ENCODE results near the gene TCF12.

TCF12 gene

GRCh38 chr15:57251308-57251707, 332.9 kb downstream of the TCF12 start:
- TF ChIP-seq NFIC (IDR thresholded peaks at IDR 0.05) (no peak), EGR1 (IDR thresholded peaks at IDR 0.05) (no peak), MAX (IDR thresholded peaks at IDR 0.05) (no peak), TEAD4 (IDR thresholded peaks at IDR 0.05) (no peak), USF1 (IDR thresholded peaks at IDR 0.05) (no peak), TCF12 (IDR thresholded peaks at IDR 0.05; ENCODE audit: low read depth) (no peak), EP300 (IDR thresholded peaks at IDR 0.05; ENCODE audit: borderline replicate concordance) (no peak), REST (IDR thresholded peaks at IDR 0.05; ENCODE audit: low read depth) (no peak), YY1 (IDR thresholded peaks at IDR 0.05; ENCODE audit: low read depth) (no peak), CEBPB (IDR thresholded peaks at IDR 0.05) (no peak), ZBTB7A (IDR thresholded peaks at IDR 0.05; ENCODE audit: low read depth) (no peak), RAD21 (IDR thresholded peaks at IDR 0.05; ENCODE audit: low read depth) (no peak), CREB1 (IDR thresholded peaks at IDR 0.05; ENCODE audit: low read depth) (no peak), FOXM1 (IDR thresholded peaks at IDR 0.05; ENCODE audit: borderline replicate concordance, low read depth) (no peak), TAF1 (IDR thresholded peaks at IDR 0.05; ENCODE audit: low read depth) (no peak)

- TF ChIP-seq TCF12 (IDR thresholded peaks at IDR 0.05; ENCODE audit: low read depth) (no peak), RAD21 (IDR thresholded peaks at IDR 0.05; ENCODE audit: low read depth) (no peak), ZBTB7A (IDR thresholded peaks at IDR 0.05; ENCODE audit: low read depth) (no peak), REST (IDR thresholded peaks at IDR 0.05; ENCODE audit: low read depth) (no peak), CREB1 (IDR thresholded peaks at IDR 0.05; ENCODE audit: low read depth) (no peak)
These were observed 333.5 kb downstream of the TCF12 start for GRCh38 chr15:57251941-57252340.

GRCh38 chr15:57253082-57253481, 334.6 kb downstream of the TCF12 start:
- TF ChIP-seq CEBPB (IDR thresholded peaks at IDR 0.05): 0 out of 2 replicates have a peak, but pooled peaks have one; percentile 25
- TF ChIP-seq TEAD4 (IDR thresholded peaks at IDR 0.05): no peak

- TF ChIP-seq CEBPB (IDR thresholded peaks at IDR 0.05): no peak
- no peak for TF ChIP-seq YY1 (IDR thresholded peaks at IDR 0.05; ENCODE audit: low read depth)
- no peak for TF ChIP-seq EGR1 (IDR thresholded peaks at IDR 0.05)
- TF ChIP-seq EP300 (IDR thresholded peaks at IDR 0.05; ENCODE audit: borderline replicate concordance): no peak
- no peak for TF ChIP-seq NFIC (IDR thresholded peaks at IDR 0.05)
- TF ChIP-seq RAD21 (IDR thresholded peaks at IDR 0.05; ENCODE audit: low read depth): no peak
- no peak for TF ChIP-seq USF1 (IDR thresholded peaks at IDR 0.05)
- no peak for TF ChIP-seq TCF12 (IDR thresholded peaks at IDR 0.05; ENCODE audit: low read depth)
- TF ChIP-seq ZBTB7A (IDR thresholded peaks at IDR 0.05; ENCODE audit: low read depth): no peak
- TF ChIP-seq CREB1 (IDR thresholded peaks at IDR 0.05; ENCODE audit: low read depth): no peak
- TF ChIP-seq TAF1 (IDR thresholded peaks at IDR 0.05; ENCODE audit: low read depth): no peak
- TF ChIP-seq REST (IDR thresholded peaks at IDR 0.05; ENCODE audit: low read depth): no peak
- TF ChIP-seq MAX (IDR thresholded peaks at IDR 0.05): no peak
- no peak for TF ChIP-seq FOXM1 (IDR thresholded peaks at IDR 0.05; ENCODE audit: borderline replicate concordance, low read depth)
These were observed 335.1 kb downstream of the TCF12 start for GRCh38 chr15:57253500-57253899.

GRCh38 chr15:57255751-57256341, 337.4 kb downstream of the TCF12 start:
- TF ChIP-seq TEAD4 (IDR thresholded peaks at IDR 0.05): no peak
- TF ChIP-seq FOXM1 (IDR thresholded peaks at IDR 0.05; ENCODE audit: borderline replicate concordance, low read depth): no peak
- TF ChIP-seq RAD21 (IDR thresholded peaks at IDR 0.05; ENCODE audit: low read depth): no peak
- no peak for TF ChIP-seq TCF12 (IDR thresholded peaks at IDR 0.05; ENCODE audit: low read depth)
- no peak for TF ChIP-seq TAF1 (IDR thresholded peaks at IDR 0.05; ENCODE audit: low read depth)
- TF ChIP-seq NFIC (IDR thresholded peaks at IDR 0.05): no peak
- no peak for TF ChIP-seq EP300 (IDR thresholded peaks at IDR 0.05; ENCODE audit: borderline replicate concordance)
- no peak for TF ChIP-seq USF1 (IDR thresholded peaks at IDR 0.05)
